Lower lobe of right lung (tissue), 2 donors: ENCODE data around the gene IKZF1. TPM values are rescaled to one million over a fixed set of nuclear protein-coding genes. Genes with fewer than 3 reads are reported as not detected.
A peak's percentile ranks its signal among the peaks of the same experiment; 100 is the strongest.

Source experiments
- ATAC-seq, 2 donors: fragments of 200-7000 bp; cut with Tn5 transposase; one replicate each; pipeline ENCODE4 v1.9.1; 2020 to 2022; ENCODE audit warnings: mild to moderate bottlenecking in 2 of 2, moderate library complexity in 2 of 2
- DNase-seq: peaks from one replicate; pipeline ENCODE4 v3.0.0-alpha.2; 2020
- H3K27ac ChIP-seq: fragments of 200-600 bp; one replicate; pipeline ENCODE4 v1.8.0; 2022
- H3K27me3 ChIP-seq: fragments of 200-600 bp; one replicate; pipeline ENCODE4 v1.8.0; 2022; ENCODE audit warnings: low read depth
- H3K36me3 ChIP-seq: fragments of 200-600 bp; one replicate; pipeline ENCODE4 v1.8.0; 2022; ENCODE audit warnings: mild to moderate bottlenecking
- H3K4me1 ChIP-seq: fragments of 200-600 bp; one replicate; pipeline ENCODE4 v1.8.0; 2022
- H3K4me3 ChIP-seq: fragments of 200-600 bp; one replicate; pipeline ENCODE4 v1.8.0; 2022; ENCODE audit warnings: mild to moderate bottlenecking
- H3K9me3 ChIP-seq: fragments of 200-600 bp; one replicate; pipeline ENCODE4 v1.8.0; 2022
- CTCF ChIP-seq: fragments of 200-600 bp; IDR thresholded peaks from one replicate; pipeline ENCODE4 v1.8.0; 2022; ENCODE audit warnings: antibody characterized with exemption, mild to moderate bottlenecking
- intact Hi-C: fragments of 100-400 bp; cut with DNase I; formaldehyde crosslinking; loops from one replicate; pipeline ENCODE4 v1.11.0; 2022
- total RNA-seq: library from RNA; stranded (reverse); fragmentation: NEBNext Ultra II Directional; extraction: Animal tissue kit (Norgen Biotek cat#: 25700); gene quantifications from one replicate; pipeline ENCODE4 v1.2.1, GENCODE V29; 2021
- donor health status: DM: no; HTN: yes; CAD: no; lungs with severe emphysema.

Gene IKZF1
- total RNA-seq, 1 donor from 2014 or later, result 61.9 TPM

DNA sequence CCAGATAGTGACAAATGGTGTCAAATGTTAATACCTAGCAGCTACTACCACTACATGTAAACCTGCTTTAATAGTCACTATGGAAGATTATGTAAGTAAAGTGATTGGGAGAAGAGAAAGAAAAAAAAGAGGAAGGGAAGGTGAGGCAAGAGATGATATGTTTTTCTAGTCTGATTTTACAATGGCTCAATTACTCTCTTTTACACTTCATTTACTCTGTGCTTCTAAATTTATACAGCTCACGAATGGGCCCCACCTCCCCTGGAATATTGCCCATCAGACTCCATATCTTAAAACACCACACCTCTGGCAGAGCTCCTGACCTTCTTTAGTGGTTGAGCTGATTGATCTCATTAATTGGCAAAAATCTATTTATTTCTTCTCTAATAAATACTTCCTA lies 28.0 kb upstream of the IKZF1 start:
- H3K4me3 ChIP-seq, result no peak overlapping the region
- intact Hi-C loops, result no loop called here
- no peak for TF ChIP-seq CTCF
- H3K9me3 ChIP-seq, result no peaks in the 10 kb centered on the region
- DNase-seq, result no peak
- H3K4me1 ChIP-seq, result peaks cover 6% of the 10 kb centered on the region
- H3K27me3 ChIP-seq, result no peaks in the 10 kb centered on the region
- ATAC-seq, result no peak
- no peaks in the 10 kb centered on the region for H3K36me3 ChIP-seq
- no peak overlapping the region for H3K27ac ChIP-seq

GRCh38 chr7:50278120-50278519 lies 26.4 kb upstream of the IKZF1 start:
- no peaks in the 10 kb centered on the region for H3K9me3 ChIP-seq
- no peak overlapping the region for H3K27ac ChIP-seq
- no peaks in the 10 kb centered on the region for H3K36me3 ChIP-seq
- DNase-seq, result no peak
- H3K4me1 ChIP-seq, result peaks cover 16% of the 10 kb centered on the region
- H3K4me3 ChIP-seq, result no peak overlapping the region
- no peak for TF ChIP-seq CTCF
- ATAC-seq, result no peak
- intact Hi-C loops, result no loop called here
- H3K27me3 ChIP-seq, result no peaks in the 10 kb centered on the region

DNA sequence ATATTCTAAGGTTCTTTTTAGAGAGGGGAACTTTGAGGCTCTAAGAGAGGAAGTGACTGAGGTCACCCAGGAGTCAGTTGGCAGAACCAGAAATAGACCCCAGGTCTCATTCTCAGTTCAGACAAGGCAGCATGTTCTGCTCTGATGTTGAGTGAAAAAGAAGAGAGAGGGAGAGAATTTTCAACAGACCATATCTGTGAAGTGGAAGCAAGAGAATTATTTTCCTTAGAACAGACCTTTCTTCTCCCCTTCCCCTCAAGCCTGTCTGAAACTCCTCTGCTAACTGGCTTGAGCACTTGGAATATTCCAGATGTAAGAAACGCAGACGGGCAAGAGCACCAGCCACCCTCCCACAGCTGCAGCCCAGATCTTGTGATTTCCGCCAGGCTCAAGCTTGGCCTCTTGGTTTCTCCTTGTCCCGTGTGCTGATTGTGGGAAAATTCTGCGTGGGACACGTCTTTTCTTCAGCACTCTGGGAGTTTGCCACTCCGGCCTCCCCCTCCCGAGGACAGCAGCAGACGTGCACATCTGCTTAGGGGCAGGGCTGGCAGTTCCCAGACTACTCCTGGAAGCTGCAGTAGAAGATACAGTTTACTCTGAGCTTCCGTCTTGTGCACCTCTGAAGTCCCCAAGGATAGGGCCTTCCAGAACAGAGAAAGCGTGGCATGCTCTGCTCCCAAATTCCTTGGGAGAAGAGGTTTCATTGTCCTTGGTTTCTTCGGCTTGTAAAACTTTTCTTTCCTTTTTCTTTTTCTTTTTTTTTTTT lies 22.7 kb upstream of the IKZF1 start:
- no peaks in the 10 kb centered on the region for H3K9me3 ChIP-seq
- TF ChIP-seq CTCF, result no peak
- intact Hi-C loops, result no loop called here
- no peaks in the 10 kb centered on the region for H3K36me3 ChIP-seq
- ATAC-seq, result peak; percentile 50 to 61
- H3K27ac ChIP-seq, result peak overlapping the region; percentile 42
- H3K4me3 ChIP-seq, result no peak overlapping the region
- no peak for DNase-seq
- H3K4me1 ChIP-seq, result peaks cover 22% of the 10 kb centered on the region
- no peaks in the 10 kb centered on the region for H3K27me3 ChIP-seq

- Histone ChIP-seq H3K27me3 (no peaks in the 10 kb centered on the region), H3K9me3 (no peaks in the 10 kb centered on the region), H3K36me3 (no peaks in the 10 kb centered on the region), H3K27ac (no peak overlapping the region), H3K4me3 (no peak overlapping the region), H3K4me1 (peaks cover 22% of the 10 kb centered on the region)
- intact Hi-C loops, result no loop called here
- ATAC-seq (peak; percentile 31 to 61), DNase-seq (no peak)
- TF ChIP-seq CTCF, result no peak
Observed at GRCh38 chr7:50282813-50283605, 21.5 kb upstream of the IKZF1 start.

DNA sequence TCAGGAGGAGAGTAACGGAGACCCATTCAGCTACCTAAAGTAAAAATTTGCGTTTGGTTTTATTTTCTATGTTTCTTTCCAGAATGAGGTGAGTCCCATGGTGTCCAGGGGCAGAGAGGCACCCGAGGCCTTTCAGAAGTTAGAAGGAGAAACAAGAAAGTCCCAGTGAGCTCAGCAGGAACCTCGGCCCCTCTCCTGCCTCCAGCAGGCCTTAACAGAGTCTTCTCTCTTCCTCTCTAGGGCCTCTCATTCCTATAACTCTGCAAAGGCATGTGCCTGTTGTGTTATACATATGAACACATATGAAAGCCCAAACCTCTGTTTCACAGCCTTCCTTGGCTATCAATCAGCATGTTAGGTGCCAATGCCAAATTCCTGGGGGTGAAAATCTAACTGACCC lies 20.8 kb upstream of the IKZF1 start:
- Histone ChIP-seq H3K4me3 (no peak overlapping the region), H3K36me3 (no peaks in the 10 kb centered on the region), H3K27ac (no peak overlapping the region), H3K9me3 (no peaks in the 10 kb centered on the region), H3K27me3 (no peaks in the 10 kb centered on the region), H3K4me1 (peaks cover 22% of the 10 kb centered on the region)
- TF ChIP-seq CTCF, result no peak
- intact Hi-C loops, result no loop called here
- DNase-seq (no peak), ATAC-seq (no peak)
